Measurements from ENCODE around the gene TMED9. TPM values are rescaled to one million over a fixed set of nuclear protein-coding genes. Genes with fewer than 3 reads are reported as not detected.

The TMED9 gene
- total RNA-seq, 8 experiments from 2014 or later: 74.7 to 166 (median 94.9) TPM

DNA sequence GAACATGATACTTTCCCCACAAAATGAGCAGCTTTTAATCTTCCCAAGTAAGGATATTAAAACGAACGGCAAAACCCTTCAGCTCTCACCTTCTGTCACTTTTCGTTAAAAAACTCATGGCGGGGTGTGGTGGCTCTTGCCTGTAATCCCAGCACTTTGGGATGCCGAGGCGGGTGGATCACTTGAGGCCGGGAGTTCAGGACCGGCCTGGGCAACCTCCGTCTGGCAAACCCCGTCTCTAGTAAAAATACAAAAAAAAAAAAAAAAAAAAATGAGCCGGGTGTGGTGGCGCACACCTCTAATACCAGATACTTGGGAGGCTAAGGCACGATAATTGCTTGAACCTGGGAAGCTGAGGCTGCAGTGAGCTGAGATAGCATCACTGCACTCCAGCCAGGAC is 902 bp downstream of the TMED9 start:
- ATAC-seq (replicated peaks in 6 of 8): no peak
- WGBS, 10 experiments: 25 to 100% (median 80%) methylated on average over 1 to 7 of the region's 13 CpGs
- peaks cover 6 to 7% of the 10 kb centered on the region in 2 donors for H3K4me1 ChIP-seq (replicated peaks in 1 of 2)
- peak overlapping the region; percentile 92 to 99 (median 96) for H3K4me3 ChIP-seq
- H3K27ac ChIP-seq: no peak overlapping the region
- in situ Hi-C loops (cut with MboI; ENCODE audit: low pct_unique_long_range_greater_than_20kb in 2 of 9, low sequenced_read_pairs in 9 of 9, unreplicated experiment in 9 of 9): no loop called here

GRCh38 chr5:177593511-177593910 is 1.5 kb downstream of the TMED9 start:
- H3K4me1 ChIP-seq (replicated peaks in 1 of 2): peaks cover 6 to 7% of the 10 kb centered on the region in 2 donors
- 60 to 100% (median 96%) methylated on average over 1 to 3 of the region's 3 CpGs; no CpG with 5 or more reads in 5 of the 10 experiments for WGBS, 10 experiments
- H3K27ac ChIP-seq: no peak overlapping the region
- ATAC-seq (replicated peaks in 6 of 8): no peak
- in situ Hi-C loops (cut with MboI; ENCODE audit: low pct_unique_long_range_greater_than_20kb in 2 of 9, low sequenced_read_pairs in 9 of 9, unreplicated experiment in 9 of 9): no loop called here
- no peak overlapping the region for H3K4me3 ChIP-seq

DNA sequence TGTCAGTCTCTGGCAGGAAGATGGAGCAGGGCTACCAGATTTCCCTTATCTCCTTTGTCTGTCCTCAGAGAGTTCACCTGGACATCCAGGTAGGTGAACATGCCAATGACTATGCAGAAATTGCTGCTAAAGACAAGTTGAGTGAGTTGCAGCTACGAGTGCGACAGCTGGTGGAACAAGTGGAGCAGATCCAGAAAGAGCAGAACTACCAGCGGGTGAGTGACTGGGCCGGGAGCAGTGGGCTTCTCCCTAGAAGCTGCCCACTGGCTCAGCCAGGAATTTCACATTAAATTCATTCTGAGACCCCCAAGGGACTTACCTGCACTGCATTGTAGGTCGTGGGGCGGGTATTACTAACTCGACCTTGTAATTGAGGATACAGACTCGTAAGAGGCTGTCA is 2.1 kb downstream of the TMED9 start:
- Histone ChIP-seq H3K4me1 (replicated peaks in 1 of 2) (peaks cover 6 to 7% of the 10 kb centered on the region in 2 donors), H3K4me3 (no peak overlapping the region), H3K27ac (no peak overlapping the region)
- WGBS, 10 experiments: 87 to 98% (median 94%) methylated on average over 2 to 7 of the region's 8 CpGs; no CpG with 5 or more reads in 4 of the 10 experiments
- no peak for ATAC-seq (replicated peaks in 6 of 8)
- in situ Hi-C loops (cut with MboI; ENCODE audit: low pct_unique_long_range_greater_than_20kb in 2 of 9, low sequenced_read_pairs in 9 of 9, unreplicated experiment in 9 of 9): no loop called here

DNA sequence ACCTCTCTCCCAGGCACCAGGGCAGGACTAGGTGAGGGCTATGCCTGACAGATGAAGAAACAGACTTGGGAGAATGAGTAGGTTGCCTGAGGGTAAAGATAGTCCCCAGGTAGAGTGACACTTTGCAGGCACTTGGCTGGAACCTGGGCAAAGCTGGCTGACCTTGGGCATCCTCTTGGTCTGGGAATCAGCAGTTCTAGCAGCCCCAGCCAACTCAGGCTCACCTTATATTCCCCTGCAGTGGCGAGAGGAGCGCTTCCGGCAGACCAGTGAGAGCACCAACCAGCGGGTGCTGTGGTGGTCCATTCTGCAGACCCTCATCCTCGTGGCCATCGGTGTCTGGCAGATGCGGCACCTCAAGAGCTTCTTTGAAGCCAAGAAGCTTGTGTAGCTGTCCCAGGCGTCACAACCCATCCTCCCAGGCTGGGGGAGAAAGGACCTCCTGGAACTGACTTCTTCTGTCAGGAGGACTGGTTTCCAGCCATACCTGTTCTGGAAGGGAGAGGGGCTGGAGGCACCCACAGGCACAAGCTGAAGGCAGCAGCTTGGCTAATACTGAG is 3.1 kb downstream of the TMED9 start:
- ATAC-seq (replicated peaks in 6 of 8): no peak
- no peak overlapping the region for H3K27ac ChIP-seq
- WGBS, 10 experiments: 86 to 91% (median 89%) methylated on average over 5 to 8 of the region's 8 CpGs; no CpG with 5 or more reads in 6 of the 10 experiments
- H3K4me3 ChIP-seq: no peak overlapping the region
- in situ Hi-C loops (cut with MboI; ENCODE audit: low pct_unique_long_range_greater_than_20kb in 2 of 9, low sequenced_read_pairs in 9 of 9, unreplicated experiment in 9 of 9): no loop called here
- H3K4me1 ChIP-seq (replicated peaks in 1 of 2): peaks cover 6 to 7% of the 10 kb centered on the region in 2 donors

- H3K4me1 ChIP-seq (replicated peaks in 1 of 2): peaks cover 11% of the 10 kb centered on the region in 2 donors
- WGBS, 10 experiments: 67 to 100% methylated on average over 1 to 2 of the region's 2 CpGs; no CpG with 5 or more reads in 8 of the 10 experiments
- no peak overlapping the region for H3K27ac ChIP-seq
- in situ Hi-C loops (cut with MboI; ENCODE audit: low pct_unique_long_range_greater_than_20kb in 2 of 9, low sequenced_read_pairs in 9 of 9, unreplicated experiment in 9 of 9): no loop called here
- ATAC-seq (replicated peaks in 6 of 8): no peak
- no peak overlapping the region for H3K4me3 ChIP-seq
Observed at GRCh38 chr5:177595991-177596774, 4.2 kb downstream of the TMED9 start.

GRCh38 chr5:177596775-177597238 is 4.8 kb downstream of the TMED9 start:
- Histone ChIP-seq H3K4me3 (no peak overlapping the region), H3K27ac (no peak overlapping the region), H3K4me1 (replicated peaks in 1 of 2) (peaks cover 14 to 16% of the 10 kb centered on the region in 2 donors)
- 100% methylated on average over 2 of the region's 2 CpGs; no CpG with 5 or more reads in 8 of the 10 experiments for WGBS, 10 experiments
- no peak for ATAC-seq (replicated peaks in 6 of 8)
- in situ Hi-C loops (cut with MboI; ENCODE audit: low pct_unique_long_range_greater_than_20kb in 2 of 9, low sequenced_read_pairs in 9 of 9, unreplicated experiment in 9 of 9): no loop called here

DNA sequence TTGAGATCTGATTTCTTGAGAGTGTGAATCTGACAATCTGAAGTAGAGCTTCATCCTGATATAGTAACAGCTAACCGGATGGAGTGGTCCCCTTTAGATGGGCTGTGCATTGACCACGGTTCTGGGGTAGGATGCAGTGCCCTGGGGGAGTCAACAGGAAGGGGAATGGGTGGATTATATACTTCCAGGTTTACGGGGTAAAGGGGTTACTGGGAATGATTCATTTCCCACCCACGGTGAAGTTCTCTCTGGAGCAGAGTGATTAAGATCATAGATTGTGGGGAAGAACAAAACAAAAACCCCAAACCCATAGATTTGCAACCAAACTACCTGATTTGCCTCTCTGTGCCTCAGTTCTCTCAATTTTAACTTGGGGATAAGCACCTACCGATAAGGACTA is 6.5 kb downstream of the TMED9 start:
- H3K4me3 ChIP-seq: no peak overlapping the region
- 33 to 88% (median 65%) methylated on average over 1 to 4 of the region's 5 CpGs; no CpG with 5 or more reads in 2 of the 10 experiments for WGBS, 10 experiments
- no peak for ATAC-seq (replicated peaks in 6 of 8)
- in situ Hi-C loops (cut with MboI; ENCODE audit: low pct_unique_long_range_greater_than_20kb in 2 of 9, low sequenced_read_pairs in 9 of 9, unreplicated experiment in 9 of 9): no loop called here
- peaks cover 7 to 10% of the 10 kb centered on the region in 2 donors for H3K4me1 ChIP-seq (replicated peaks in 1 of 2)
- H3K27ac ChIP-seq: no peak overlapping the region

- WGBS, 10 experiments: 0% methylated on average over 1 to 13 of the region's 86 CpGs; no CpG with 5 or more reads in 7 of the 10 experiments
Observed at GRCh38 chr5:177599731-177600507, 7.9 kb downstream of the TMED9 start, which contains the start of gene B4GALT7. Gene B4GALT7, plus strand, starts transcription at chr5:177600132. Its CDS starts 79 bp downstream, at chr5:177600211.

GRCh38 chr5:177600508-177601018 is 8.6 kb downstream of the TMED9 start:
- Histone ChIP-seq H3K4me1 (replicated peaks in 1 of 2) (peaks cover 7 to 10% of the 10 kb centered on the region in 2 donors), H3K27ac (peak overlapping the region; percentile 89 to 91), H3K4me3 (peak overlapping the region; percentile 83 to 97 (median 95))
- peak in 6 of 8 experiments; percentile 1 to 7 (median 1) for ATAC-seq (replicated peaks in 6 of 8)
- in situ Hi-C loops (cut with MboI; ENCODE audit: low pct_unique_long_range_greater_than_20kb in 2 of 9, low sequenced_read_pairs in 9 of 9, unreplicated experiment in 9 of 9): loop anchor here in 1 of 9 experiments (25.0 kb wide), 1 partner anchor 562 kb away; the partner anchor contains the start of gene NHP2
- WGBS, 10 experiments: 2 to 30% (median 15%) methylated on average over 1 to 11 of the region's 16 CpGs; no CpG with 5 or more reads in 1 of the 10 experiments

More at GRCh38 chr5:177599731-177600507, 7.9 kb downstream of the TMED9 start, which contains the start of gene B4GALT7:
- Histone ChIP-seq H3K27ac (peak within 1 kb of the TSS; percentile 89 to 91), H3K4me1 (replicated peaks in 1 of 2) (peaks cover 7 to 10% of the 10 kb centered on the region in 2 donors), H3K4me3 (peak within 1 kb of the TSS; percentile 83 to 97 (median 95))
- peak; percentile 88 to 95 (median 90) for ATAC-seq (replicated peaks in 6 of 8)
- in situ Hi-C loops (cut with MboI; ENCODE audit: low pct_unique_long_range_greater_than_20kb in 2 of 9, low sequenced_read_pairs in 9 of 9, unreplicated experiment in 9 of 9): loop anchor here in 1 of 9 experiments (25.0 kb wide), 1 partner anchor 562 kb away; the partner anchor contains the start of gene NHP2

DNA sequence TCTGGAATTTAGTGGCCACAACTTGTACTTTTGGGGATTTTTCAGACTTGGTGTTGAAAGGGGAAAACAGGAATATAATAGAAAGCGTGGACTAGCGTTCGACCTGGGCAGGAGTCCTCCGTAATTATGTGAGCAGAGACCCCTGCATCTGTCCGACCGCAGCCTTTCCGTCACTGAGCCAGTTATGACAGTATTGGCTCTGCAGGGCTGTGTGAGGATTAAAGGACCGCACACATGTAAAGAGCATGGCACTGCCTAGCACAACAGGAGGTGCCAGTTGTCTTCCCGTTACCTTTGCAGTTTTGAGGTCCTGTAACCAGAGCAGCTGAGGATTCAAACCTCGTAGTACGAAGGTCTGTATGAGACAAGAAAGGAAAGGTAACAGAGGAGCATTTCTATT is 9.1 kb downstream of the TMED9 start:
- Histone ChIP-seq H3K4me3 (peak overlapping the region; percentile 83 to 97 (median 95)), H3K4me1 (replicated peaks in 1 of 2) (peaks cover 7 to 10% of the 10 kb centered on the region in 2 donors), H3K27ac (no peak overlapping the region)
- 86 to 100% (median 93%) methylated on average over 1 to 8 of the region's 11 CpGs for WGBS, 10 experiments
- no peak for ATAC-seq (replicated peaks in 6 of 8)
- in situ Hi-C loops (cut with MboI; ENCODE audit: low pct_unique_long_range_greater_than_20kb in 2 of 9, low sequenced_read_pairs in 9 of 9, unreplicated experiment in 9 of 9): loop anchor here in 1 of 9 experiments (25.0 kb wide), 1 partner anchor 561 kb away; the partner anchor contains the start of gene NHP2

DNA sequence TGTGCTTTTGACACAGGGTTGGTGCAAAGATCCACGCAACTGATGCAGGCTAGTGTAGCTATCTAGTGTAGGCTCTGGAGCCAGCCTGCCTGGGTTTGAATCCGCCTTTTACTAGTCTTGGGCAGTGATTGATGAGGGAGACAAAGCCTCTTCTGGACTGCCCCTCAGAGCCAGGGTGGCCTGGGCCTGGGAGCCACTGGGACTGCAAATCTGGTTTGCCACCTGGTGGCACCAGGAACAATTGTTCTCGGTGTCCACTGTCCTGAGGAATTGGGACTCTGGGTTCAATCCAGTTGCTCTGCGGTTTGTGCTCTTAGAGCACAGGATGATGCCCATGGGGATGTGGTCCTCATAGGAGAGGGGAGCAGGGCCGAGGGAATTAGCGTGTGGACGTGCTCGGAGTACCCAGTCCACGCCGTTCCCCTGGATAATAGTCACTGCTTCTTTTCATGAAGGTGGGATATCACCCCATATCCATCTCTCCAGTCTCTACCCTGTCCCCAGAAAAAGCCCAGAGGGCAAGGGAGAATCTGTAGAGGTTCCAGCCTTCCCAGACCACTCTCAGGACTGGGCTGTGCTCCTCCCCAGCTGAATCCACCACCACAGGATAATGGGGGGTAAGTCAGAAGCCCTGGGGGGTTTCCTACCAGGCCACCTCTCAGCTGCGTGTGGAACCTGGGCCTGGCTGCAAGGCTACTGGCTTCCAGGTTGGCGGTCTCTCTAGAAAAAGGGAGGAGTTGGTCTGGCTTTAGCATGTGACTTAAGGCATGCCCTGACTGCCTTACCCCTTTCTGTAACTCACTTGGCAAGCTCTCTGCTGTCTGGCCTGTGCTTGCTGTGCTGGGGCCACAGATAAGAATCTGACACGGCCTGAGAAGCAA is 9.8 kb downstream of the TMED9 start:
- Histone ChIP-seq H3K4me1 (replicated peaks in 1 of 2) (peaks cover 7 to 10% of the 10 kb centered on the region in 2 donors), H3K4me3 (peak overlapping the region in 1 of 5 donors; percentile 95), H3K27ac (no peak overlapping the region)
- in situ Hi-C loops (cut with MboI; ENCODE audit: low pct_unique_long_range_greater_than_20kb in 2 of 9, low sequenced_read_pairs in 9 of 9, unreplicated experiment in 9 of 9): loop anchor here in 1 of 9 experiments (25.0 kb wide), 1 partner anchor 560 kb away; the partner anchor contains the start of gene NHP2
- ATAC-seq (replicated peaks in 6 of 8): peak in 4 of 8 experiments; percentile 6 to 24 (median 7)
- 79 to 100% (median 88%) methylated on average over 1 to 8 of the region's 13 CpGs; no CpG with 5 or more reads in 2 of the 10 experiments for WGBS, 10 experiments
